HepG2 (cell line): Measurements from ENCODE around the gene SLITRK6.

Experiments used
- ERF ChIP-seq: IDR thresholded peaks from 2 replicates; pipeline ENCODE4 v1.6.1; 2018; ENCODE audit warnings: missing biosample characterization, missing genetic modification reagents
- FOSL1 ChIP-seq: sonication (generic); formaldehyde crosslinking; IDR thresholded peaks from 2 replicates; pipeline ENCODE4 v1.9.0; 2021; ENCODE audit warnings: missing genetic modification reagents, borderline replicate concordance
- TF ChIP-seq, protein P1 (sequence below): sonication (generic); formaldehyde crosslinking; IDR thresholded peaks from 2 replicates; pipeline ENCODE4 v1.5.0; 2020; ENCODE audit warnings: mild to moderate bottlenecking, missing genetic modification reagents, moderate library complexity
- TF ChIP-seq, protein P2 (sequence below): sonication (generic); formaldehyde crosslinking; IDR thresholded peaks from 2 replicates; pipeline ENCODE4 v1.4.0; 2020; ENCODE audit warnings: missing genetic modification reagents, borderline replicate concordance

DNA sequence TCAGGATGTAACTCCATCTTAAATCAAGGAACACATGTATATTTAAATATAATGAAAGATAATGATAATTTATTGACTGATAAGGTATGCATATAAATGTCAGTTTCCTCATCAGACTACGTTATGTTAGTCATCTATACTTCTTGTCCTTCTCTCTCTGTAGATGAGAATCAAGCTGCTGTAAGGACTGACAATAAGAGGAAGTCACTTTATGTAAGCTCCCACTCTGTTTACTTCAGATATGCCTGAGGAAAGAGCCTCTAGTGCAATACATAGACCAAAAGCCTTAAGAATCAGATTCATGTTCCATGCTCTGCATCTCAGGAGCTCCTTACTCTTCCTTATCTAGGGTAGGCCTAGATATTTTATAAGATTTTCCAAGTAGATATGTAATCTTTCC lies 9.6 kb upstream of the SLITRK6 start:
- TF ChIP-seq ERF = no peak
- TF ChIP-seq, protein P1, sequence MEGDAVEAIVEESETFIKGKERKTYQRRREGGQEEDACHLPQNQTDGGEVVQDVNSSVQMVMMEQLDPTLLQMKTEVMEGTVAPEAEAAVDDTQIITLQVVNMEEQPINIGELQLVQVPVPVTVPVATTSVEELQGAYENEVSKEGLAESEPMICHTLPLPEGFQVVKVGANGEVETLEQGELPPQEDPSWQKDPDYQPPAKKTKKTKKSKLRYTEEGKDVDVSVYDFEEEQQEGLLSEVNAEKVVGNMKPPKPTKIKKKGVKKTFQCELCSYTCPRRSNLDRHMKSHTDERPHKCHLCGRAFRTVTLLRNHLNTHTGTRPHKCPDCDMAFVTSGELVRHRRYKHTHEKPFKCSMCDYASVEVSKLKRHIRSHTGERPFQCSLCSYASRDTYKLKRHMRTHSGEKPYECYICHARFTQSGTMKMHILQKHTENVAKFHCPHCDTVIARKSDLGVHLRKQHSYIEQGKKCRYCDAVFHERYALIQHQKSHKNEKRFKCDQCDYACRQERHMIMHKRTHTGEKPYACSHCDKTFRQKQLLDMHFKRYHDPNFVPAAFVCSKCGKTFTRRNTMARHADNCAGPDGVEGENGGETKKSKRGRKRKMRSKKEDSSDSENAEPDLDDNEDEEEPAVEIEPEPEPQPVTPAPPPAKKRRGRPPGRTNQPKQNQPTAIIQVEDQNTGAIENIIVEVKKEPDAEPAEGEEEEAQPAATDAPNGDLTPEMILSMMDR (CRISPR knock-in tag) = no peak
- TF ChIP-seq, protein P2, sequence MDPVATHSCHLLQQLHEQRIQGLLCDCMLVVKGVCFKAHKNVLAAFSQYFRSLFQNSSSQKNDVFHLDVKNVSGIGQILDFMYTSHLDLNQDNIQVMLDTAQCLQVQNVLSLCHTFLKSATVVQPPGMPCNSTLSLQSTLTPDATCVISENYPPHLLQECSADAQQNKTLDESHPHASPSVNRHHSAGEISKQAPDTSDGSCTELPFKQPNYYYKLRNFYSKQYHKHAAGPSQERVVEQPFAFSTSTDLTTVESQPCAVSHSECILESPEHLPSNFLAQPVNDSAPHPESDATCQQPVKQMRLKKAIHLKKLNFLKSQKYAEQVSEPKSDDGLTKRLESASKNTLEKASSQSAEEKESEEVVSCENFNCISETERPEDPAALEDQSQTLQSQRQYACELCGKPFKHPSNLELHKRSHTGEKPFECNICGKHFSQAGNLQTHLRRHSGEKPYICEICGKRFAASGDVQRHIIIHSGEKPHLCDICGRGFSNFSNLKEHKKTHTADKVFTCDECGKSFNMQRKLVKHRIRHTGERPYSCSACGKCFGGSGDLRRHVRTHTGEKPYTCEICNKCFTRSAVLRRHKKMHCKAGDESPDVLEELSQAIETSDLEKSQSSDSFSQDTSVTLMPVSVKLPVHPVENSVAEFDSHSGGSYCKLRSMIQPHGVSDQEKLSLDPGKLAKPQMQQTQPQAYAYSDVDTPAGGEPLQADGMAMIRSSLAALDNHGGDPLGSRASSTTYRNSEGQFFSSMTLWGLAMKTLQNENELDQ (CRISPR knock-in tag) = no peak
- no peak for TF ChIP-seq FOSL1
